Renal cortical epithelial cell (primary cell): ENCODE data around the gene RARS2. TPM values are rescaled to one million over a fixed set of nuclear protein-coding genes. Genes with fewer than 3 reads are reported as not detected.
"Not testable (repeated sequence)": the region's sequence is repeated elsewhere in the genome, so short reads cannot be mapped to it uniquely, and the experiment has no call there.

Experiments used
- DNase-seq: peaks from one replicate; pipeline ENCODE4 v3.0.0-alpha.2; 2011; ENCODE audit warnings: low read depth
- total RNA-seq: library from RNA; depleted of rRNA; stranded (reverse); fragments of >200 nt; gene quantifications from 2 replicates; pipeline ENCODE4 v1.2.3, GENCODE V29; 2014

The RARS2 gene
- total RNA-seq, result 46.1 and 54.2 TPM in 2 replicates

DNA sequence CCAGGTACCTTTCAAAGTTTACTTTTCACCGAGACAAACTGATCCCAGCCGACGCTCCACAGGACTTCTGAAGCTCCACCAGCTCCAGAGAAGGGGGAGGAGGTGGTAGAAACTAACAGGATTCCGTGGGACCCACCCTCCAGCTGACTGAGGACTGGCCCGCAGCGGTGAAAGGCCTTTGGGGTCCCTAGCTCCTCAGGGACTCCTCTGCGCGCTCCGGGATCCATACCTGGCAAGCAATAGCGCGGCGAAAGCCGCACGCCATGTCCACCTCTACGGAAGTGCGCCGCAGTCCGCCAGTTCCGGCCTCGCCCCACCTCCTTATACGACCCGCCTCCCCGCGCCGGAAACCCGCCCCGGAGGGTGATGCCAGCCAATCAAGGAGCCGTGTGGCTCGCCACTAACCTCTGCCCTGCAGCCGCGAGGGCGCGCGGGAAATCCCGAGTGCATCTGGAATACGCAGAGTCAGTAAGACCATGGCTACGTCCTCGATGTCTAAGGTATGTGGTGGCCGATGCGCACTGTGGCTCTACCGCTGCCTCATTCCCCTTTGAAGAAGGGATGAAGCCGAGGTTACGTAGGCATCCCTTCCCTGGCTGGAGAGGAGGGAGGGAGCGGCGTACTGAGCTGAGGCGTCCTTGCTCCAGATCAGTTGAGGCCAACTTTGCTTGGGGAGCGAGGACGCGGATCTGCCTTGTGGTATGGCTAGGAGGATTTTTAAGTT lies at the start of gene RARS2, which contains the start of gene ORC3:
RARS2 (minus strand) TSS at position 295 of the 724 bp plus-strand sequence; CDS start at position 265, 30 bp downstream.
ORC3 (plus strand) TSS at position 443 of the 724 bp plus-strand sequence; CDS start at position 477, 34 bp downstream.
- DNase-seq, result peak; percentile 88

GRCh38 chr6:87639373-87639772 lies 49.6 kb upstream of the RARS2 start:
- DNase-seq, result no peak

- no peak for DNase-seq
Observed at GRCh38 chr6:87637106-87637505, 47.3 kb upstream of the RARS2 start.

DNA sequence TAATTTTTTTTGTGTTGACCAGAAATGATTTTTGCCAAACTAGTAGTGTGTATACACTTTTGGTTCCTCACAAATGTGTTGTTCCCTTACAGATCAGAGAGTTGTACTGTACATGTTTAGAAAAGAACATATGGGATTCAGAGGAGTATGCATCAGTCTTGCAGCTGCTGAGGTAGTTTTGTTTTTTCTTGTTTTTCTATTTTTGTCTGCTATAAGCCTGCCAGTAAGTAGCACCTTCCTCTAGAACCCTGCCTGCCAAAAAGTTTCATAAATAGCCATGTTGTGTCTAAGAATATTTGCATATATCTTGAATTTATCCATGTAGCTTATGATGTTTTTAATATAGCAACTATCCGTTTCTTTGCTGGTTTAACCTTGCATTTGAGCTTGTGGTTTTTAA lies 46.5 kb upstream of the RARS2 start:
- no peak for DNase-seq

GRCh38 chr6:87633851-87634250 lies 44.1 kb upstream of the RARS2 start:
- DNase-seq, result no peak

GRCh38 chr6:87630746-87631145 lies 41.0 kb upstream of the RARS2 start:
- DNase-seq, result no peak

DNA sequence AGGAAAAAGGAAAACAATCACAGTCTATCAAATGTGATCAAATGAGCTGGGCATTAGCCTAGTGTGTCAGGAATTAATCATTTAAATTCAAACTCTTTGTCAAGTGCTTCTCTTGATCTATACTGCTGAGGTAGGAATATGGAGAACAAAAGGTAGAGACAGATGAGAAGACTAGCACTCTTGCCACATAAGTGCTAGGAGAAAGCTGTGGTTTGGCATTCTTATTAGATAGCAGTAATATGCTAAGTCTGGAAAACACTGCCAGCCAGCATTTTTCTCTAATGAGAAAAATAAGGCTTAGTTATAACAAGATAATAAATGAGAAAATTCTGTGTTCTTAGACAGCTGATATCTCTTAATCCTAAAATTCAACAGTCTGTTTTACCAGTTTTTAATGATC lies 39.1 kb upstream of the RARS2 start:
- DNase-seq, result peak; percentile 15

GRCh38 chr6:87628424-87628823 lies 38.6 kb upstream of the RARS2 start:
- no peak for DNase-seq

- peak; percentile 33 for DNase-seq
Observed at GRCh38 chr6:87623248-87623647, 33.5 kb upstream of the RARS2 start.

- no peak for DNase-seq
Observed at GRCh38 chr6:87618531-87618930, 28.7 kb upstream of the RARS2 start.

- no peak for DNase-seq
Observed at GRCh38 chr6:87617405-87617804, 27.6 kb upstream of the RARS2 start.

- not testable (repeated sequence) for DNase-seq
Observed at GRCh38 chr6:87613018-87613417, 23.2 kb upstream of the RARS2 start.

- DNase-seq, result no peak
Observed at GRCh38 chr6:87608802-87609201, 19.0 kb upstream of the RARS2 start.

DNA sequence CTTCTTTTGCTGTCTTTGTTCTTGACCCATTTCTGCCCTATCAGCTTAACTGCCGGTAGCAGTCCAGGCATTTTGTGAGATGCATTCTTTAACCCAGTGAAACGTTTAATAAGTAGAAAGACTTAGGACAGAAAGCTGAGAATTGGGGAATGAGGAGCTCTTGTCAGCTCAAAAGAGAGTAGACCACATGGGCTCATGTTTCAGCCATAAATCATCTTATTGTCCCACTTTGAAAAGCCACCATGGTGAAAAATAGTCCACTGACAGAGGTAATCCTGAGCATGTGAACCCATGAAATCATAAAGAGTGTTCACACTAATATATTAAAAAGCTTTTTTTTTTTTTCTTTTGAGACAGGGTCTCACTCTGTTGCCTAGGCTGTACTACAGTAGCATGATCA lies 16.4 kb upstream of the RARS2 start:
- DNase-seq, result no peak

- DNase-seq, result no peak
Observed at GRCh38 chr6:87600576-87600975, 10.8 kb upstream of the RARS2 start.

DNA sequence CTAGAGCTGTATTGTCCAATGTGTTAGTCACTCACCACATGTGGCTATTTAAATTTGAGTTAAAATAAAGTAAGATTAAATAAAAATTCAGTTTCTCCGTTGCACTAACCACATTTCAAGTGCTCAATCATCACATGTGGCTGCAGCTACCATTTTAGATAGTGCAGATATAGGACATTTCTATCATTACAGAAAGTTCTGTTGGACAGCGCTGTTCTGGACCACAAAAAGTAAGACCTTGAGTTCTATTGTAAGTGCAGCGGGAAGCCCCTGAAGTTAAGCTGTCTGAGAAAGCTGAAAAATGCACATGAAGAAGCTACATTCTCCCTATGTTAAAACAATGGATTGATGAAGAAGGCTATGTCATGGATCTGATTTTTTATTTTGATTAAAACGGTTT lies 1.2 kb upstream of the RARS2 start:
- no peak for DNase-seq

- DNase-seq, result no peak
Observed at GRCh38 chr6:87590417-87590880, 662 bp upstream of the RARS2 start.

DNA sequence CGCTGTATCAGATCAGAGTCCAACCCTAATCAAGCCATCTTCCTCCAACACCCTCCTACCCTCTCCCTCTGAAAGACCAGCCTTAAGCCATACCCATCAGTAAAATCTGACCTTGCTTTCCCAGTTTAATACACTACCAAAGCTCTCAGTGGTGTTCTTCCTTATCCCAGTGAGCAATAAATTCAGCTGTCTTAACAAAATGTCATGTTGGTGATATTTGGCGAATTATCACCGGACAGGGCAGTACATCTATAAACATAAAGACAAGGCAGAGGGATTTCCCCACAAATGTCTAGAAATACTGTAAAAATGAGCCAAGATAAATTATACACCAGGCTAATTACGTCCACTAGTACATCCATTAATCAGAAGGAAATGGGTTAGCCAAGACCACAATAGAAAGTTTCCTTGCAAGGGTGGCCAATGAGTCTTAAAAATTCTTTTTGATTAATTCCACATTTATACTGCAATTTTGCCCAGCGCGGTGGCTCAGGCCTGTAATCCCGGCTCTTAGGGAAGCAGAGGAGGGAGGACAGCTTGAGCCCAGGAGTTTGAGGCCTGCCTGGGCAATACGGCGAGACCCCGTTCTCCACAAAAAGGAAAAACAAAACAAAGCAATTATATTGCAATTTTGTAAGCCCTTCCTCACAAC lies 905 bp downstream of the RARS2 start:
- DNase-seq, result no peak

- DNase-seq, result no peak
Observed at GRCh38 chr6:87586371-87587077, 3.3 kb downstream of the RARS2 start.

GRCh38 chr6:87583822-87584221 lies 6.0 kb downstream of the RARS2 start:
- no peak for DNase-seq

- no peak for DNase-seq
Observed at GRCh38 chr6:87575423-87575822, 14.4 kb downstream of the RARS2 start.

- peak; percentile 14 for DNase-seq
Observed at GRCh38 chr6:87574237-87574804, 15.5 kb downstream of the RARS2 start.
